HG03095 (cell line): ENCODE data around the gene ACAN.

ENCODE experiments used
- ATAC-seq: cut with Tn5 transposase; IDR thresholded peaks from one replicate; pipeline ENCODE4 v1.9.1; 2021; ENCODE audit warnings: moderate library complexity; ENCODE audit not compliant: unreplicated experiment

ACAN gene

GRCh38 chr15:88874684-88875083 is 71.4 kb downstream of the ACAN start:
- ATAC-seq: no peak

- no peak for ATAC-seq
Observed at GRCh38 chr15:88876573-88876972, 73.3 kb downstream of the ACAN start.

DNA sequence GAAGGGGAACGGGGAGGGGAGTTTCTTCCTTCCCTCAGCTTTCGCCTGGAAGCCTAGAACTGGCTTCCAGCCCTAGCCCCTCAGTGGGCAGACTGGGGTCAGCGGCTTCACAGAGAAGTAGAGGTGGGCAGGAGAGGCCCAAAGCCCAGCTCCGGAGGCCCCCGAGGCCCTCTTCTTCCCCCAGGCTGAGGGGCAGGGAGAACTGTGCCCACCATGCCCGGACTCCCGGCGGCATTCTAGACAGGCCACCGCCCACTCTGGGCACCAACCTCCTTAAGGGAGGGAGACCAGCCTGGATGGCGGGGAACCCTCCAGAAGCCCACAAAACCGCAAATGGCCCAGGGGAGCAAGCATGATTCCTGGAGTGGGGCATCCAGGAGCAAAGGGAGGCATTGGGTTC is 74.2 kb downstream of the ACAN start:
- no peak for ATAC-seq

- no peak for ATAC-seq
Observed at GRCh38 chr15:88877906-88878305, 74.7 kb downstream of the ACAN start.

GRCh38 chr15:88878720-88879184 is 75.5 kb downstream of the ACAN start:
- no peak for ATAC-seq

DNA sequence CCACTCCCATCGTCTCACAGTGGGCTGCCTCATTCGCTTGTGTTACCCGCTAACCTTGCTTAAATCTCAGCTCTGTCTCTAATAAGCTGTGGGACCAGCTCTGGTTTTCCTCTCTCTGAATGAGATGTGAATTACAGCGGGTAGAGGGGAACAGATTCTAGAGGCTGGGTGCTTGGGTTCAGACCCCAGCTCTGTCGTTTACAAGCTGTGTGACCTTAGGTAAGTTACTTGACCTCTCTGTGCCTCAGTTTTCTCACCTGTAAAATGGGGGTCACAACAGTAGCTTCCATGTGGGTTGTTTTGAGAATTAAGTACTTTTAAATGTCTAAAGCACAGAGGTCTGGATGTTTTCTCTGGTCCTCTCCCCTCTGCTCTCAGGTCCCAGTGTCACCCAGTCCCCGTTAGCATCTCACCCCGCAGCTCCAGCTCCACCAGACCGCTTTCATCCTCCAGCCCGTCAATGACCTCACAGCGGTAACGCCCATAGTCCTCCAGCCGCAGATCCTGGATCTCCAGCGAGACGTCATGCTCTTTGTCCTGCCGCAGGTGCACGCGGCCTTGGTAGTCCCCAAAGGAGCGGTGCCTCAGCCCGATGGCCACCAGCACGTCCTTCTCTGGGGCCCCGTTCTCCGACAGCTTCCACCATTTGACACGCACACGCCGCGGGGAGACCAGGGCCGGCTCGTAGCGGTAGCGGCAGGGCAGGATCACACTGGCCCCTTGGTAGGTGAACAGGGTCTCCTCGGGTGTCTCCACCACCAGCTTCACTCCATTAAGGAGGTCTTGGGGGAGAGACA is 77.9 kb downstream of the ACAN start:
- no peak for ATAC-seq

GRCh38 chr15:88881775-88882174 is 78.5 kb downstream of the ACAN start:
- ATAC-seq: no peak

DNA sequence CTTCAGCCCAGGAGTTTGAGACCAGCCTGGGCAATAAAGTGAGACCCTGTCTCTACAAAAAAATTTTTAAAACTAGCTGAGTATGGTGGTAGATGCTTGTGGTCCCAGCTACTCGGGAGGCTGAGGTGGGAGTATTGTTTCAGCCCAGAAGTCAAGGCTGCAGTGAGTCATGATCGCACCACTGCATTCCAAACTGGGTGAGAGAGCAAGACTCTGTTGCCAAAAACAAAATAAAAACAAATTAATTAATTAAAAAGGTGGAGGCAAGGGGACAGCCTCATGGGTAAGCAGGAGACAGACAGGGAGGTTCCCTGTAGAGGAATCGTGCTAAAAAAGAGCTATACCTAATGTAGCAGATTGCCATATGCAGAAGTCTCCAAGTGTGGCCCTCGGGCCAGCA is 79.5 kb downstream of the ACAN start:
- ATAC-seq: no peak

- no peak for ATAC-seq
Observed at GRCh38 chr15:88887068-88887580, 83.9 kb downstream of the ACAN start.

DNA sequence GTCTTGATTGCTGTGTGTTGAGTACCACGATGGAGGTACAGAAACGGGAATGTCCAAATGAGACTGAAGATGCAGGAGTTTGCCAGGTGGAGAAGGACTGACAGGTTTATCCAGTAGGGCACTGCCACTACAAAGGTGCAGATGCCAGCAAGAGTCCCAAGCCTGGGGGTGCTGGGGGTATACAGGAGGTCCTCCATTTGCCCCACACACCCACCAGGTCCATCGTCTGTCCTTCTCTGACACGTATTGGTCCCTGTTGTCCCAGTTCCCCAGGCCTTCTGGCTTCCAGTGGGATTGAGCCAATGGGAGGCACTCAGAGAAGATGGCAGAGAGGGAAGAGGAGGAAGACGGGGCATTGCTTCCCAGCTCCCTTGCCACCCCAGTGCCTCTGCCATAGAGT is 85.5 kb downstream of the ACAN start:
- no peak for ATAC-seq

DNA sequence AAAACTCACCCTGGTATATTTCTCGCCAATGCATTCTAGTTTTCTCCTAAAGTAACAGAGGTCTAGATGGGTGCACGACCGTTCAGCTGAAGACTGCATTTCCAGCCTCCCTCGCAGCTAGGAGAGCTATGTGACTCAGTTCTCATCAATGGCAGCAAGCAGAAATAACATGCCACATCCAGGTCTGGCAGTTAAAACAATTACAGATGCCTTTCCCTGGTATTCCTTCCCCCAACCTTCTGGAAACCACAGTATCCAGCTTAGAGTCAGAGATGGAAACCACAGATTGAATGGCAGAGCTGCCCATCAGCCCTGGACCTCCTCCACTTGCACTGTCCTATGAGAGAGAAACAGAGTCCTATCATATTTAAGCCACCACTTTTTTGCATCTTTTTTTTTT is 87.3 kb downstream of the ACAN start:
- ATAC-seq: no peak

GRCh38 chr15:88891540-88892254 is 88.5 kb downstream of the ACAN start:
- no peak for ATAC-seq

DNA sequence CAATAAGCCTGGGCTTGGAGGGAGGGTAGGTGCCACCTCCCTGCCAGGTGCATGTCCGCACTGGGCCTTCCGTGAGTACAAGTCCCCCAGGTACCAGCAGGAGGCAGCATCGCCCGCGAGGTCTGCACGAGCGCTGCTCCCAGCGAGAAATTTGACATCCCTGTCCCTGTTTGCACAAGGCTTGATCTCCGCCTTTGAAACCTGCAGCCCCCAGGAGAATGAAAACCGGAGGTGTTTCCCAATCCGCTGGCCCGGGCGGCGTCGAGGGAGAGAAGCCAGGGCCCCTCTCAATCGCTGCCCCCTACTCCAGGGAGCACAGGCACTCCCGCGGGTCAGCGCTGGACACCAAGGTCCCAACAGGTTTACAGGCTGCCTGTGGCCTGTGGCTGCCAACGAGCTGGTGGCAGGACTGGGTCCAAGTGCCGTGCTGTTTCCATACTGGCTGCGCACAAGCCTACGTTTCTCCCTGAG is 91.1 kb downstream of the ACAN start:
- ATAC-seq: no peak

GRCh38 chr15:88894819-88895767 is 91.9 kb downstream of the ACAN start, which contains the start of gene HAPLN3:
HAPLN3 (minus strand) TSS chr15:88895544; CDS start chr15:88887298, 8,246 bp downstream.
- ATAC-seq: no peak

DNA sequence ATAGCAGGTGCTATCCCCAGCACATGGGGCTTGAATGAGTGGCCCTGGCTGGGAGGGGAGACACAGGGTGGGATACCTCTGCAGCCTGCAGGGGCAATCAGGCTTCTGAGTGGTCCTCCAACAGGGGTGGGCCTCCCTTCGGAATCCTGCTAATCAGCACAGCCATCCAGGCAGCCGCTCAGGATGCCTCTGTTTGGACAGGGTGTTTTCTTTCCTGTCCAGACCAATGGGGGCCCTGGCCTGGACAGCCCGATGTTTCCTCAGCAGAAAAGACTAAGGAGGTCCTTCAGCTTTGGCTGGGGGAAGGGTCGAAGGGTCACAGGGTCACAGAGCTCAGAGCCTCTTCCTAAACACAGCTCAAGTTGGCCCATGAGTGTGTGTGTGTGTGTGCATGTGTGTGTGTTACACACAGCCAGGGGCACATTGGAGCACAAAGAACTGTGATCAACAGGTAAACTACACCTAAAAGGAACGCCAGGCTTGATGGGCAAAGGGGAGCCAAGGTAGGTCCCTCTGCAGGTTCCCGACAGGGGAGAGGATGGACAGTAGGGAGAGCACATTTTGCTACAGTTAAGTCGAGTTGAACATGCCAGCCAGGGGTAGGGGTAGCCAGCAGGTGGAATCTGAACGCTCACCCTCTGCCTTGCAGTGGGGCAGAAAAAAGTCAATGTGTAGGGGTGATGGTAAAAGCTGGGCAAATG is 93.2 kb downstream of the ACAN start:
- no peak for ATAC-seq

GRCh38 chr15:88897142-88897455 is 93.9 kb downstream of the ACAN start:
- ATAC-seq: no peak

DNA sequence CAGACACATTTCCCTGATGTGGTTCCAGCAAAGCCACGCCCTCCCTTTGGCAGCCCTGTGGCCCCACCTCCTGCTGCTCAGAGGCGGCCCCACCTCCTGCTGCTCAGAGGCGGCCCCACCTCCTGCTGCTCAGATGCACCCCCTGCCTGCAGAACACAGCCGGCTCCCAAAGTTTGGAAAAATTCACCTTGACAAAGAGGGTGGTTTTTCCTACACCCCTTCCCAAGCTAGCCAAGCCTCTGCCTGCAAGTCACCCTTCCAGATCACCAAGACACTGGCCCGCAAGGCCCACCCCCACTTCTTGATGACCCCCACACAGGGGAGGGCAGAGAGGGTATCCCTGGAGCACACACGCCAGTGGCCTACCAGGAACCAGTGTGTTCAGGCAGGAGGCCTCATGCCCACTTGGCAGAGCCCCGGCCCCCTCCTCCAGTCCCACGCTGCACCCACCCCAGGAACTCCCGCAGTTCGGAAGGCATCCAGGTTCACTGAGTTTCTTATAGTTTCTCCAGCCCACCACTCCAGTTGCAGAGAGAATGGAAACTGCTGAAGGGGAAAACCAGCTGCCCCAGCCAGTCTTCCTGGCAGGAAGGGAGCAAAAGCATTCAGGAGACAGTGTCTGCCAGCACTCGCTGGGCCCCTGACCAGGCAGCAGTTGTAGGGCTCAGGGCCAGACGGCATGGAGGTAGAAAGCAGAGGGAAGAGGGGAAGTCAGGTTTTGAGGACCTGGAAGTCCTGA is 94.4 kb downstream of the ACAN start:
- ATAC-seq: no peak

- ATAC-seq: no peak
Observed at GRCh38 chr15:88898736-88899135, 95.5 kb downstream of the ACAN start.

- ATAC-seq: no peak
Observed at GRCh38 chr15:88899251-88899650, 96.0 kb downstream of the ACAN start.
